GM23338 (cell line): ENCODE results near the gene CHRNB2. TPM values are rescaled to one million over a fixed set of nuclear protein-coding genes. Genes with fewer than 3 reads are reported as not detected.

ENCODE experiments used
- ATAC-seq: fragments of 200-7000 bp; cut with Tn5 transposase; 3 replicates; pipeline ENCODE4 v1.9.1; 2020
- DNase-seq: peaks from one replicate; pipeline ENCODE4 v3.0.0-alpha.2; 2015; ENCODE audit warnings: low spot score
- H2AFZ ChIP-seq: fragments of 200-600 bp; sonication (generic); 2 replicates; pipeline ENCODE4 v1.8.0; 2016; ENCODE audit warnings: antibody characterized with exemption, mild to moderate bottlenecking, moderate library complexity
- H3F3A ChIP-seq: fragments of 200-600 bp; sonication (generic); replicated peaks from 2 replicates; pipeline ENCODE4 v1.8.0; 2017; ENCODE audit warnings: antibody characterized with exemption, mixed run types, low read depth
- H3K27ac ChIP-seq: fragments of 200-600 bp; sonication (generic); 2 replicates; pipeline ENCODE4 v1.6.1; 2016; ENCODE audit warnings: low read depth
- H3K27me3 ChIP-seq: fragments of 200-600 bp; sonication (generic); 2 replicates; pipeline ENCODE4 v1.8.0; 2016; ENCODE audit warnings: mild to moderate bottlenecking, mixed run types, moderate library complexity; ENCODE audit not compliant: insufficient read depth
- H3K36me3 ChIP-seq: fragments of 200-600 bp; sonication (generic); 2 replicates; pipeline ENCODE4 v1.8.0; 2016; ENCODE audit warnings: mild to moderate bottlenecking; ENCODE audit not compliant: insufficient read depth
- H3K4me1 ChIP-seq: fragments of 200-600 bp; sonication (generic); 2 replicates; pipeline ENCODE4 v1.8.0; 2016; ENCODE audit warnings: mild to moderate bottlenecking, moderate library complexity; ENCODE audit not compliant: insufficient read depth
- H3K4me2 ChIP-seq: fragments of 200-600 bp; sonication (generic); 2 replicates; pipeline ENCODE4 v1.7.1; 2017; ENCODE audit warnings: mixed run types
- H3K4me3 ChIP-seq: fragments of 200-600 bp; sonication (generic); 2 replicates; pipeline ENCODE4 v1.6.1; 2016; ENCODE audit warnings: mixed run types
- H3K79me2 ChIP-seq: fragments of 200-600 bp; sonication (generic); replicated peaks from 2 replicates; pipeline ENCODE4 v1.8.0; 2017; ENCODE audit warnings: mild to moderate bottlenecking; ENCODE audit not compliant: insufficient read depth
- H3K9me2 ChIP-seq: fragments of 200-600 bp; sonication (generic); 2 replicates; pipeline ENCODE4 v1.8.0; 2017; ENCODE audit not compliant: insufficient read depth
- H4K20me1 ChIP-seq: fragments of 200-600 bp; sonication (generic); replicated peaks from 2 replicates; pipeline ENCODE4 v1.8.0; 2017; ENCODE audit warnings: mild to moderate bottlenecking; ENCODE audit not compliant: insufficient read depth
- H3K27ac Mint-ChIP-seq: 2 replicates; pipeline ENCODE4 v1.8.0; 2020; ENCODE audit warnings: inconsistent platforms, mild to moderate bottlenecking, moderate library complexity, mixed read lengths
- H3K27me3 Mint-ChIP-seq: 3 replicates; pipeline ENCODE4 v1.8.0; 2022; ENCODE audit warnings: low read depth, mild to moderate bottlenecking, moderate library complexity, mixed read lengths, inconsistent platforms; ENCODE audit not compliant: insufficient read depth, poor library complexity
- H3K36me3 Mint-ChIP-seq: 3 replicates; pipeline ENCODE4 v1.8.0; 2021; ENCODE audit warnings: low read depth, mild to moderate bottlenecking, inconsistent platforms, moderate library complexity, mixed read lengths
- H3K4me1 Mint-ChIP-seq: 3 replicates; pipeline ENCODE4 v1.8.0; 2020; ENCODE audit warnings: mild to moderate bottlenecking, inconsistent platforms, mixed read lengths
- H3K4me3 Mint-ChIP-seq: 3 replicates; pipeline ENCODE4 v1.8.0; 2021; ENCODE audit warnings: moderate library complexity, mild to moderate bottlenecking, inconsistent platforms, mixed read lengths
- H3K9me3 Mint-ChIP-seq: 3 replicates; pipeline ENCODE4 v1.8.0; 2020; ENCODE audit warnings: moderate library complexity, mild to moderate bottlenecking, inconsistent platforms, mixed read lengths
- EZH2 ChIP-seq: fragments of 200-600 bp; sonication (generic); IDR thresholded peaks from one replicate; pipeline ENCODE4 v1.8.0; 2017; ENCODE audit warnings: antibody characterized with exemption, mild to moderate bottlenecking, low read depth; ENCODE audit not compliant: unreplicated experiment
- EZH2phosphoT487 ChIP-seq: fragments of 200-600 bp; sonication (generic); IDR thresholded peaks from one replicate; pipeline ENCODE4 v1.8.1; 2018; ENCODE audit warnings: antibody characterized with exemption; ENCODE audit not compliant: unreplicated experiment
- JUNB ChIP-seq: IDR thresholded peaks from one replicate; pipeline ENCODE4 v1.6.1; 2016; ENCODE audit warnings: antibody characterized with exemption; ENCODE audit not compliant: unreplicated experiment
- NANOG ChIP-seq: IDR thresholded peaks from 2 replicates; pipeline ENCODE4 v1.6.1; 2016; ENCODE audit warnings: antibody characterized with exemption, borderline replicate concordance
- POLR2AphosphoS5 ChIP-seq: IDR thresholded peaks from 2 replicates; pipeline ENCODE4 v1.6.1; 2016; ENCODE audit warnings: antibody characterized with exemption, low read depth
- polyA plus RNA-seq: library from polyadenylated mRNA; unstranded; fragments of >200 nt; fragmentation: Nextera tagmentation; extraction: Ambion mirVana; gene quantifications from 2 replicates; pipeline ENCODE4 v1.2.1, GENCODE V29; 2016
- total RNA-seq: library from RNA; depleted of rRNA; stranded (reverse); fragments of >200 nt; shearing (Covaris generic); gene quantifications from 2 replicates; pipeline ENCODE4 v1.2.3, GENCODE V29; 2014
- TF ChIP-seq, protein P1 (sequence below): IDR thresholded peaks from one replicate; pipeline ENCODE4 v1.6.1; 2018; ENCODE audit warnings: antibody characterized with exemption; ENCODE audit not compliant: unreplicated experiment
- TF ChIP-seq, protein P2 (sequence below): fragments of 250-450 bp; sonication (Bioruptor Pico); IDR thresholded peaks from 2 replicates; pipeline ENCODE4 v1.5.0; 2020; ENCODE audit warnings: mild to moderate bottlenecking, moderate library complexity
- TF ChIP-seq, protein P3 (sequence below), 2 experiments: fragments of 200-600 bp in 1 of 2; sonication (generic) in 1 of 2; conservative IDR thresholded peaks; 2 replicates each; pipeline versions ENCODE4 v1.5.1 to v1.6.1; 2016 to 2017; ENCODE audit warnings: antibody characterized with exemption in 2 of 2, low read depth in 2 of 2, mild to moderate bottlenecking in 2 of 2, moderate library complexity in 1 of 2

Gene CHRNB2
- total and polyA plus RNA-seq, 2 experiments from 2014 or later: 0.73 to 3.6 TPM

DNA sequence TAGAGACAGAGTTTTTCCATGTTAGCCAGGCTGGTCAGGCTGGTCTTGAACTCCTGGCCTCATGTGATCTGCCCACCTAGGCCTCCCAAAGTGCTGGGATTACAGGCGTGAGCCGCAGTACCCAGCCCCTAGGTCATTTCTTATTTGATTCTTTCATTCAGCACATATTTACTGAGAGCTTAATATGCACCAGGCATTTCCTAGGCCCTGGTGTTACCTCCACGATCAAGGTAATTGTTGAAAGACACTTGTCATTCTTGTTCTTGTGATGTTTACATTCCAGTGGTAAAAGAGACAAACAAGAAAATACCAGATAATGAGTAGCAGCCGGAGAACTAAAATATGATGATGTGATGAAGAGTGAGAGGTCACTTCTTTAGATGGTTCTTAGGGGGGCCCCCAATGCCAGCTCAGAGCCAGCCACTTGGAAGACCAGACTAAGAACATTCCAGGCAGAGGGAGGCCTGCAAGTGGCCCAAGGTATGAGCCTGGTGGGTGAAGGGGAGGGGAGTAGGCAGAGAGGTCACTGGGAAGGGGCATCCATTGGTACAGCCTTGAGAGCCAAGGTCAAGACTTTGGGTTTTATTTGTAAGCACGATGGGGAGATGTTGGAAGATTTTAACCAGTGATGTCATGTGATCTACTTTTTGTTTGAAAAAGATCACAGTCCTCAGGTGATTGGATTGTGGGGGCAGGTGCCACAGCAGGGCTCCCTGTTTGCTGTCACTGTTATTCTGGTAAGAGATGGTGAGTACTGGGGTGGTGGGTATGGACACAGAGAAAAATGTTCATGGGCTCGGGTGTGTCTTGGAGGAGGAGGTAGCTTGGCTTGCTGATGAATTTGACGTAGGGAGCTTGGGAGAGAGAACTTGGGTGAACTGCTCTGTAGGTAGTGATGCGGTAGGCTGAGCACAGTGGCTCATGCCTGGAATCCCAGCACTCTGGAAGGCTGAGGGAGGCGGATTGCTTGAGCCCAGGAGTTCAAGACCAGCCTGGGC lies 27.8 kb upstream of the CHRNB2 start:
- TF ChIP-seq EZH2 (no peak), JUNB (no peak)
- TF ChIP-seq, protein P1, sequence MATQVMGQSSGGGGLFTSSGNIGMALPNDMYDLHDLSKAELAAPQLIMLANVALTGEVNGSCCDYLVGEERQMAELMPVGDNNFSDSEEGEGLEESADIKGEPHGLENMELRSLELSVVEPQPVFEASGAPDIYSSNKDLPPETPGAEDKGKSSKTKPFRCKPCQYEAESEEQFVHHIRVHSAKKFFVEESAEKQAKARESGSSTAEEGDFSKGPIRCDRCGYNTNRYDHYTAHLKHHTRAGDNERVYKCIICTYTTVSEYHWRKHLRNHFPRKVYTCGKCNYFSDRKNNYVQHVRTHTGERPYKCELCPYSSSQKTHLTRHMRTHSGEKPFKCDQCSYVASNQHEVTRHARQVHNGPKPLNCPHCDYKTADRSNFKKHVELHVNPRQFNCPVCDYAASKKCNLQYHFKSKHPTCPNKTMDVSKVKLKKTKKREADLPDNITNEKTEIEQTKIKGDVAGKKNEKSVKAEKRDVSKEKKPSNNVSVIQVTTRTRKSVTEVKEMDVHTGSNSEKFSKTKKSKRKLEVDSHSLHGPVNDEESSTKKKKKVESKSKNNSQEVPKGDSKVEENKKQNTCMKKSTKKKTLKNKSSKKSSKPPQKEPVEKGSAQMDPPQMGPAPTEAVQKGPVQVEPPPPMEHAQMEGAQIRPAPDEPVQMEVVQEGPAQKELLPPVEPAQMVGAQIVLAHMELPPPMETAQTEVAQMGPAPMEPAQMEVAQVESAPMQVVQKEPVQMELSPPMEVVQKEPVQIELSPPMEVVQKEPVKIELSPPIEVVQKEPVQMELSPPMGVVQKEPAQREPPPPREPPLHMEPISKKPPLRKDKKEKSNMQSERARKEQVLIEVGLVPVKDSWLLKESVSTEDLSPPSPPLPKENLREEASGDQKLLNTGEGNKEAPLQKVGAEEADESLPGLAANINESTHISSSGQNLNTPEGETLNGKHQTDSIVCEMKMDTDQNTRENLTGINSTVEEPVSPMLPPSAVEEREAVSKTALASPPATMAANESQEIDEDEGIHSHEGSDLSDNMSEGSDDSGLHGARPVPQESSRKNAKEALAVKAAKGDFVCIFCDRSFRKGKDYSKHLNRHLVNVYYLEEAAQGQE: no peak
- no peaks in the 10 kb centered on the region for H3K9me2 ChIP-seq
- H2AFZ ChIP-seq: no peak overlapping the region
- ATAC-seq: no peak
- Mint-ChIP-seq H3K27me3 (peaks cover 6% of the 10 kb centered on the region), H3K36me3 (no peaks in the 10 kb centered on the region), H3K27ac (no peak overlapping the region), H3K4me1 (peaks cover 7% of the 10 kb centered on the region), H3K9me3 (peaks cover 3% of the 10 kb centered on the region; the same call in 1 of the 3 replicates), H3K4me3 (no peak overlapping the region)
- no peak overlapping the region for H3K27ac ChIP-seq
- H3K4me3 ChIP-seq: no peak overlapping the region
- H3K4me1 ChIP-seq: no peaks in the 10 kb centered on the region
- no peaks in the 10 kb centered on the region for H3F3A ChIP-seq
- no peak for DNase-seq
- H3K79me2 ChIP-seq: no peaks in the 10 kb centered on the region
- no peak overlapping the region for H3K4me2 ChIP-seq
- no peaks in the 10 kb centered on the region for H3K27me3 ChIP-seq
- no peaks in the 10 kb centered on the region for H3K36me3 ChIP-seq
- no peaks in the 10 kb centered on the region for H4K20me1 ChIP-seq

DNA sequence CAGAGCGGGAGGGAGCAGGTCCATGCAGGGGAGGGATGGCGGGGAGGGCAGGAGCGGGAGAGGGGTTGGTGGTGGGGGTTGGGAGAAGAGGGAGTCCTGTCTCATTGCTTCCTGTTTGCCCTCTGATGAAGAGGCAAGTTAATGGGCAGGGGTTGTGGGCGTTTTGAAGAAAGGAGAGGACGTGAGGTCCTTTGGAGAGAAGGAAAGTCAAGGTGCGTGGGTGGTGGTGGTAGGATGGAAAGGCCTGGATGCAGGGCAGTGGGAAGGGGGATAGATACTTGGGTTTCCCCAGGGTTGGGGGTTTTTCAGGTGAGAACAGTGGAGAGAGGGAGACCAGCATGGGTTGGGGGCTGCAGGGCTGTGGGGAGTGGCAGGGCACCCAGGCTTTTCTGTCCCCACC lies 26.3 kb upstream of the CHRNB2 start:
- H3K27me3 ChIP-seq: no peaks in the 10 kb centered on the region
- TF ChIP-seq, protein P2, sequence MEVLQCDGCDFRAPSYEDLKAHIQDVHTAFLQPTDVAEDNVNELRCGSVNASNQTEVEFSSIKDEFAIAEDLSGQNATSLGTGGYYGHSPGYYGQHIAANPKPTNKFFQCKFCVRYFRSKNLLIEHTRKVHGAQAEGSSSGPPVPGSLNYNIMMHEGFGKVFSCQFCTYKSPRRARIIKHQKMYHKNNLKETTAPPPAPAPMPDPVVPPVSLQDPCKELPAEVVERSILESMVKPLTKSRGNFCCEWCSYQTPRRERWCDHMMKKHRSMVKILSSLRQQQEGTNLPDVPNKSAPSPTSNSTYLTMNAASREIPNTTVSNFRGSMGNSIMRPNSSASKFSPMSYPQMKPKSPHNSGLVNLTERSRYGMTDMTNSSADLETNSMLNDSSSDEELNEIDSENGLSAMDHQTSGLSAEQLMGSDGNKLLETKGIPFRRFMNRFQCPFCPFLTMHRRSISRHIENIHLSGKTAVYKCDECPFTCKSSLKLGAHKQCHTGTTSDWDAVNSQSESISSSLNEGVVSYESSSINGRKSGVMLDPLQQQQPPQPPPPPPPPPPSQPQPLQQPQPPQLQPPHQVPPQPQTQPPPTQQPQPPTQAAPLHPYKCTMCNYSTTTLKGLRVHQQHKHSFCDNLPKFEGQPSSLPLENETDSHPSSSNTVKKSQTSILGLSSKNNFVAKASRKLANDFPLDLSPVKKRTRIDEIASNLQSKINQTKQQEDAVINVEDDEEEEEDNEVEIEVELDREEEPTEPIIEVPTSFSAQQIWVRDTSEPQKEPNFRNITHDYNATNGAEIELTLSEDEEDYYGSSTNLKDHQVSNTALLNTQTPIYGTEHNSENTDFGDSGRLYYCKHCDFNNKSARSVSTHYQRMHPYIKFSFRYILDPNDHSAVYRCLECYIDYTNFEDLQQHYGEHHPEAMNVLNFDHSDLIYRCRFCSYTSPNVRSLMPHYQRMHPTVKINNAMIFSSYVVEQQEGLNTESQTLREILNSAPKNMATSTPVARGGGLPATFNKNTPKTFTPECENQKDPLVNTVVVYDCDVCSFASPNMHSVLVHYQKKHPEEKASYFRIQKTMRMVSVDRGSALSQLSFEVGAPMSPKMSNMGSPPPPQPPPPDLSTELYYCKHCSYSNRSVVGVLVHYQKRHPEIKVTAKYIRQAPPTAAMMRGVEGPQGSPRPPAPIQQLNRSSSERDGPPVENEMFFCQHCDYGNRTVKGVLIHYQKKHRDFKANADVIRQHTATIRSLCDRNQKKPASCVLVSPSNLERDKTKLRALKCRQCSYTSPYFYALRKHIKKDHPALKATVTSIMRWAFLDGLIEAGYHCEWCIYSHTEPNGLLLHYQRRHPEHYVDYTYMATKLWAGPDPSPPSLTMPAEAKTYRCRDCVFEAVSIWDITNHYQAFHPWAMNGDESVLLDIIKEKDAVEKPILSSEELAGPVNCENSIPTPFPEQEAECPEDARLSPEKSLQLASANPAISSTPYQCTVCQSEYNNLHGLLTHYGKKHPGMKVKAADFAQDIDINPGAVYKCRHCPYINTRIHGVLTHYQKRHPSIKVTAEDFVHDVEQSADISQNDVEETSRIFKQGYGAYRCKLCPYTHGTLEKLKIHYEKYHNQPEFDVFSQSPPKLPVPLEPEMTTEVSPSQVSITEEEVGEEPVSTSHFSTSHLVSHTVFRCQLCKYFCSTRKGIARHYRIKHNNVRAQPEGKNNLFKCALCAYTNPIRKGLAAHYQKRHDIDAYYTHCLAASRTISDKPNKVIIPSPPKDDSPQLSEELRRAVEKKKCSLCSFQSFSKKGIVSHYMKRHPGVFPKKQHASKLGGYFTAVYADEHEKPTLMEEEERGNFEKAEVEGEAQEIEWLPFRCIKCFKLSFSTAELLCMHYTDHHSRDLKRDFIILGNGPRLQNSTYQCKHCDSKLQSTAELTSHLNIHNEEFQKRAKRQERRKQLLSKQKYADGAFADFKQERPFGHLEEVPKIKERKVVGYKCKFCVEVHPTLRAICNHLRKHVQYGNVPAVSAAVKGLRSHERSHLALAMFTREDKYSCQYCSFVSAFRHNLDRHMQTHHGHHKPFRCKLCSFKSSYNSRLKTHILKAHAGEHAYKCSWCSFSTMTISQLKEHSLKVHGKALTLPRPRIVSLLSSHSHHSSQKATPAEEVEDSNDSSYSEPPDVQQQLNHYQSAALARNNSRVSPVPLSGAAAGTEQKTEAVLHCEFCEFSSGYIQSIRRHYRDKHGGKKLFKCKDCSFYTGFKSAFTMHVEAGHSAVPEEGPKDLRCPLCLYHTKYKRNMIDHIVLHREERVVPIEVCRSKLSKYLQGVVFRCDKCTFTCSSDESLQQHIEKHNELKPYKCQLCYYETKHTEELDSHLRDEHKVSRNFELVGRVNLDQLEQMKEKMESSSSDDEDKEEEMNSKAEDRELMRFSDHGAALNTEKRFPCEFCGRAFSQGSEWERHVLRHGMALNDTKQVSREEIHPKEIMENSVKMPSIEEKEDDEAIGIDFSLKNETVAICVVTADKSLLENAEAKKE (CRISPR knock-in tag): no peak
- TF ChIP-seq EZH2: no peak
- TF ChIP-seq EZH2phosphoT487: no peak
- TF ChIP-seq POLR2AphosphoS5: no peak
- no peak for TF ChIP-seq NANOG
- TF ChIP-seq, protein P3, sequence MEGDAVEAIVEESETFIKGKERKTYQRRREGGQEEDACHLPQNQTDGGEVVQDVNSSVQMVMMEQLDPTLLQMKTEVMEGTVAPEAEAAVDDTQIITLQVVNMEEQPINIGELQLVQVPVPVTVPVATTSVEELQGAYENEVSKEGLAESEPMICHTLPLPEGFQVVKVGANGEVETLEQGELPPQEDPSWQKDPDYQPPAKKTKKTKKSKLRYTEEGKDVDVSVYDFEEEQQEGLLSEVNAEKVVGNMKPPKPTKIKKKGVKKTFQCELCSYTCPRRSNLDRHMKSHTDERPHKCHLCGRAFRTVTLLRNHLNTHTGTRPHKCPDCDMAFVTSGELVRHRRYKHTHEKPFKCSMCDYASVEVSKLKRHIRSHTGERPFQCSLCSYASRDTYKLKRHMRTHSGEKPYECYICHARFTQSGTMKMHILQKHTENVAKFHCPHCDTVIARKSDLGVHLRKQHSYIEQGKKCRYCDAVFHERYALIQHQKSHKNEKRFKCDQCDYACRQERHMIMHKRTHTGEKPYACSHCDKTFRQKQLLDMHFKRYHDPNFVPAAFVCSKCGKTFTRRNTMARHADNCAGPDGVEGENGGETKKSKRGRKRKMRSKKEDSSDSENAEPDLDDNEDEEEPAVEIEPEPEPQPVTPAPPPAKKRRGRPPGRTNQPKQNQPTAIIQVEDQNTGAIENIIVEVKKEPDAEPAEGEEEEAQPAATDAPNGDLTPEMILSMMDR (conservative IDR thresholded peaks at IDR 0.05; ENCODE audit: low read depth in 2 of 2): no peak

More for the DNA sequence above, 26.3 kb upstream of the CHRNB2 start:
- Histone ChIP-seq H3K4me1 (no peaks in the 10 kb centered on the region), H3K79me2 (no peaks in the 10 kb centered on the region), H2AFZ (no peak overlapping the region), H3K36me3 (no peaks in the 10 kb centered on the region), H3K4me3 (no peak overlapping the region), H3K9me2 (no peaks in the 10 kb centered on the region), H3K27ac (no peak overlapping the region), H3K4me2 (no peak overlapping the region), H4K20me1 (no peaks in the 10 kb centered on the region), H3F3A (no peaks in the 10 kb centered on the region)
- H3K27me3 Mint-ChIP-seq: peaks cover 6% of the 10 kb centered on the region
- no peaks in the 10 kb centered on the region for H3K9me3 Mint-ChIP-seq
- no peak overlapping the region for H3K4me3 Mint-ChIP-seq
- H3K36me3 Mint-ChIP-seq: no peaks in the 10 kb centered on the region
- ATAC-seq (peak; percentile 29; the same call in 2 of the 3 replicates), DNase-seq (no peak)
- peaks cover 7% of the 10 kb centered on the region for H3K4me1 Mint-ChIP-seq
- H3K27ac Mint-ChIP-seq: no peak overlapping the region
